ENCODE results near the gene BLM. TPM values are rescaled to one million over a fixed set of nuclear protein-coding genes. Genes with fewer than 3 reads are reported as not detected.
A peak's percentile ranks its signal among the peaks of the same experiment; 100 is the strongest.

Gene BLM
- total and polyA plus RNA-seq, 2 of the 13 experiments (the other 11 are each of a cell fraction or from before 2014, with no cell fraction given), result 5.1 to 11.8 TPM

DNA sequence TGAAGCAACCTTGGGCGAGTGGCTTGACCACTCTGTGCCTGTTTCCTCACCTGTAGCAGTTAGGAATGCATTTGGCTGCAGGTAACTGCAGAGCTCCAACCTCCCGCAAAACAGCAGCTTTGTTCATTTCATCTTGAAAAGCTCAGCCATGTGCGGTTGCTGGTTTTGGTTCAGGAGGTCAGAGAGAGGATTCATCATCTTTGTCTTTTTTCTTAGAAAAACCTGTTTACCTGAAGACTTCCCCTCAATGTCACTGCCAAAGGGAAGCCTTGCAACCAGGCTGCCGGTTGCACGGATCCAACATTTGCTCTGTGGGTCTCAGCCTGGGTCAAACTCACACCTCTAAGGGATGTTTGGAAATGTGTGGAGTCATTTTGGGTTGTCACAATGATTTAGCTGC lies 134.8 kb downstream of the BLM start:
- ChIA-PET CTCF (ENCODE audit: low intra/inter-chr PET ratio, low total read pairs) (no interaction called here), POLR2A (interaction anchor here (0.6 kb wide), 1 partner anchor 13 kb away, joined by 3 read pairs; no protein-coding TSS in a partner anchor)

DNA sequence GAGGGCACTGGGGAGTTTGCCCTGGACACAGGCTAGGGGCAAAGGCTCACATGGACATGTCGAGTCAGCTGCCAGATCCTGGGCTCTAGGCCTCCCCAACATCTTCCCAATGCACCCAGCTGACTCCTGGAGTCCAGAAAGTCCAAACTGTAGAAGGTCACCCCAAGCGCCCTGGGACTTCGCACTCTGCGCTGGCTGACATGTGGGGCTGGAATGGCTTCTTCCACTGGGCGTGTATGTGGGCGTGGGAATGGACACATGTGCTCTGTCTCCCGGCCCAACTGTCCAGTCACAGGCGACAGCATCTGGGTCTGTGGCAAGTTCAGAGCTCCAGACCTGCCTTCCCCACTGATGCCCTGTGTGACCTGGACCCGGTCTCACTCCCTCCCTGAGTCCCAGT lies 138.0 kb downstream of the BLM start:
- ChIA-PET POLR2A (no interaction called here), CTCF (ENCODE audit: low intra/inter-chr PET ratio, low total read pairs) (no interaction called here)
- FAIRE-seq (no peak), ATAC-seq (peak; percentile 8; the same call in 2 of the 3 replicates), DNase-seq (ENCODE audit: low spot score) (no peak)
- Histone ChIP-seq H3K9me3 (ENCODE audit: low read length) (no peaks in the 10 kb centered on the region), H2AFZ (ENCODE audit: low read length) (no peak overlapping the region), H3K79me2 (ENCODE audit: insufficient read depth, low read length) (no peaks in the 10 kb centered on the region), H3K4me1 (ENCODE audit: insufficient read depth, low read length) (peaks cover 48% of the 10 kb centered on the region), H3K9ac (ENCODE audit: insufficient read depth, low read depth, low read length) (no peak overlapping the region), H3K4me2 (ENCODE audit: low read depth, low read length) (no peak overlapping the region), H3K27ac (ENCODE audit: extremely low read length, insufficient read depth, low read length) (no peak overlapping the region), H4K20me1 (ENCODE audit: insufficient read depth, low read length) (no peaks in the 10 kb centered on the region), H3K4me3 (replicated peaks in 1 of 3; ENCODE audit: insufficient read depth in 1 of 3, low read depth in 2 of 3, low read length in 3 of 3) (no peak overlapping the region), H3K27me3 (ENCODE audit: control insufficient read depth in 1 of 2, insufficient read depth in 2 of 2, low read length in 2 of 2) (peaks cover 2 to 16% of the 10 kb centered on the region in 2 experiments; a peak in 4 of 5 replicates), H3K36me3 (replicated peaks in 1 of 2; ENCODE audit: control insufficient read depth in 1 of 2, insufficient read depth in 2 of 2, low read length in 2 of 2) (no peaks in the 10 kb centered on the region)
- intact Hi-C loops (cut with micrococcal nuclease; ENCODE audit: unreplicated experiment), result no loop called here
- 4% methylated on average over 5 of the region's 9 CpGs for WGBS (ENCODE audit: low lambda C conversion rate)
- no TSS peak for BruUV-seq (replicated peaks)
- in situ Hi-C loops (cut with HindIII; ENCODE audit: extremely low pct_ligation_motif_present, low pct_unique_long_range_greater_than_20kb), result no loop called here
- TF ChIP-seq NCOR1 (IDR thresholded peaks at IDR 0.05; ENCODE audit: borderline replicate concordance, low read length), result peak; percentile 54; the same call in 1 of the 2 replicates
- TF ChIP-seq SMAD9 (CRISPR knock-in tag; IDR thresholded peaks at IDR 0.05), result no peak
- TF ChIP-seq MXI1 (IDR thresholded peaks at IDR 0.05; ENCODE audit: borderline replicate concordance, low read depth, low read length), result 0 out of 3 replicates have a peak, but pooled peaks have one; percentile 19
- 0 out of 2 replicates have a peak, but pooled peaks have one; percentile 10 for TF ChIP-seq KDM1A (CRISPR knock-in tag; IDR thresholded peaks at IDR 0.05)
- TF ChIP-seq ZNF317 (CRISPR knock-in tag; IDR thresholded peaks at IDR 0.05), result no peak
- TF ChIP-seq ZNF558 (CRISPR knock-in tag; IDR thresholded peaks at IDR 0.05; ENCODE audit: borderline replicate concordance), result no peak
- no peak for TF ChIP-seq ZNF136 (CRISPR knock-in tag; IDR thresholded peaks at IDR 0.05; ENCODE audit: low read depth)
- TF ChIP-seq RXRA (CRISPR knock-in tag; IDR thresholded peaks at IDR 0.05), result peak; percentile 59
- 0 out of 2 replicates have a peak, but pooled peaks have one; percentile 37 for TF ChIP-seq RXRB (CRISPR knock-in tag; IDR thresholded peaks at IDR 0.05; ENCODE audit: borderline replicate concordance)
- TF ChIP-seq, protein P1, sequence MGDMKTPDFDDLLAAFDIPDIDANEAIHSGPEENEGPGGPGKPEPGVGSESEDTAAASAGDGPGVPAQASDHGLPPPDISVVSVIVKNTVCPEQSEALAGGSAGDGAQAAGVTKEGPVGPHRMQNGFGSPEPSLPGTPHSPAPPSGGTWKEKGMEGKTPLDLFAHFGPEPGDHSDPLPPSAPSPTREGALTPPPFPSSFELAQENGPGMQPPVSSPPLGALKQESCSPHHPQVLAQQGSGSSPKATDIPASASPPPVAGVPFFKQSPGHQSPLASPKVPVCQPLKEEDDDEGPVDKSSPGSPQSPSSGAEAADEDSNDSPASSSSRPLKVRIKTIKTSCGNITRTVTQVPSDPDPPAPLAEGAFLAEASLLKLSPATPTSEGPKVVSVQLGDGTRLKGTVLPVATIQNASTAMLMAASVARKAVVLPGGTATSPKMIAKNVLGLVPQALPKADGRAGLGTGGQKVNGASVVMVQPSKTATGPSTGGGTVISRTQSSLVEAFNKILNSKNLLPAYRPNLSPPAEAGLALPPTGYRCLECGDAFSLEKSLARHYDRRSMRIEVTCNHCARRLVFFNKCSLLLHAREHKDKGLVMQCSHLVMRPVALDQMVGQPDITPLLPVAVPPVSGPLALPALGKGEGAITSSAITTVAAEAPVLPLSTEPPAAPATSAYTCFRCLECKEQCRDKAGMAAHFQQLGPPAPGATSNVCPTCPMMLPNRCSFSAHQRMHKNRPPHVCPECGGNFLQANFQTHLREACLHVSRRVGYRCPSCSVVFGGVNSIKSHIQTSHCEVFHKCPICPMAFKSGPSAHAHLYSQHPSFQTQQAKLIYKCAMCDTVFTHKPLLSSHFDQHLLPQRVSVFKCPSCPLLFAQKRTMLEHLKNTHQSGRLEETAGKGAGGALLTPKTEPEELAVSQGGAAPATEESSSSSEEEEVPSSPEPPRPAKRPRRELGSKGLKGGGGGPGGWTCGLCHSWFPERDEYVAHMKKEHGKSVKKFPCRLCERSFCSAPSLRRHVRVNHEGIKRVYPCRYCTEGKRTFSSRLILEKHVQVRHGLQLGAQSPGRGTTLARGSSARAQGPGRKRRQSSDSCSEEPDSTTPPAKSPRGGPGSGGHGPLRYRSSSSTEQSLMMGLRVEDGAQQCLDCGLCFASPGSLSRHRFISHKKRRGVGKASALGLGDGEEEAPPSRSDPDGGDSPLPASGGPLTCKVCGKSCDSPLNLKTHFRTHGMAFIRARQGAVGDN (CRISPR knock-in tag; IDR thresholded peaks at IDR 0.05), result peak; percentile 47
- TF ChIP-seq GATAD2A (CRISPR knock-in tag; IDR thresholded peaks at IDR 0.05), result no peak

More for the DNA sequence above, 134.8 kb downstream of the BLM start:
- in situ Hi-C loops (cut with HindIII; ENCODE audit: extremely low pct_ligation_motif_present, low pct_unique_long_range_greater_than_20kb) (no loop called here), intact Hi-C loops (cut with micrococcal nuclease; ENCODE audit: unreplicated experiment) (no loop called here)
- Histone ChIP-seq H2AFZ (ENCODE audit: low read length) (no peak overlapping the region), H3K36me3 (replicated peaks in 1 of 2; ENCODE audit: control insufficient read depth in 1 of 2, insufficient read depth in 2 of 2, low read length in 2 of 2) (no peaks in the 10 kb centered on the region), H3K4me2 (ENCODE audit: low read depth, low read length) (no peak overlapping the region), H3K27ac (ENCODE audit: extremely low read length, insufficient read depth, low read length) (no peak overlapping the region), H3K79me2 (ENCODE audit: insufficient read depth, low read length) (no peaks in the 10 kb centered on the region), H3K4me1 (ENCODE audit: insufficient read depth, low read length) (peaks cover 23% of the 10 kb centered on the region), H3K9me3 (ENCODE audit: low read length) (no peaks in the 10 kb centered on the region), H4K20me1 (ENCODE audit: insufficient read depth, low read length) (no peaks in the 10 kb centered on the region), H3K9ac (ENCODE audit: insufficient read depth, low read depth, low read length) (no peak overlapping the region), H3K27me3 (ENCODE audit: control insufficient read depth in 1 of 2, insufficient read depth in 2 of 2, low read length in 2 of 2) (peaks cover 2 to 16% of the 10 kb centered on the region in 2 experiments; a peak in 4 of 5 replicates), H3K4me3 (replicated peaks in 1 of 3; ENCODE audit: insufficient read depth in 1 of 3, low read depth in 2 of 3, low read length in 3 of 3) (no peak overlapping the region)
- no peak for ATAC-seq
- no peak for DNase-seq (ENCODE audit: low spot score)
- no peak for TF ChIP-seq MTA3 (CRISPR knock-in tag; IDR thresholded peaks at IDR 0.05)
- TF ChIP-seq MEF2D (CRISPR knock-in tag; IDR thresholded peaks at IDR 0.05), result no peak
- TF ChIP-seq ZBTB42 (CRISPR knock-in tag; IDR thresholded peaks at IDR 0.05), result no peak
- no peak for TF ChIP-seq NFKB2 (CRISPR knock-in tag; IDR thresholded peaks at IDR 0.05; ENCODE audit: borderline replicate concordance)
- TF ChIP-seq, protein P2, sequence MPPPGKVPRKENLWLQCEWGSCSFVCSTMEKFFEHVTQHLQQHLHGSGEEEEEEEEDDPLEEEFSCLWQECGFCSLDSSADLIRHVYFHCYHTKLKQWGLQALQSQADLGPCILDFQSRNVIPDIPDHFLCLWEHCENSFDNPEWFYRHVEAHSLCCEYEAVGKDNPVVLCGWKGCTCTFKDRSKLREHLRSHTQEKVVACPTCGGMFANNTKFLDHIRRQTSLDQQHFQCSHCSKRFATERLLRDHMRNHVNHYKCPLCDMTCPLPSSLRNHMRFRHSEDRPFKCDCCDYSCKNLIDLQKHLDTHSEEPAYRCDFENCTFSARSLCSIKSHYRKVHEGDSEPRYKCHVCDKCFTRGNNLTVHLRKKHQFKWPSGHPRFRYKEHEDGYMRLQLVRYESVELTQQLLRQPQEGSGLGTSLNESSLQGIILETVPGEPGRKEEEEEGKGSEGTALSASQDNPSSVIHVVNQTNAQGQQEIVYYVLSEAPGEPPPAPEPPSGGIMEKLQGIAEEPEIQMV (CRISPR knock-in tag; IDR thresholded peaks at IDR 0.05; ENCODE audit: low read depth), result no peak
- no peak for TF ChIP-seq KMT2B (CRISPR knock-in tag; IDR thresholded peaks at IDR 0.05)
- no peak for FAIRE-seq
- 11% methylated on average over 5 of the region's 5 CpGs for WGBS (ENCODE audit: low lambda C conversion rate)
- BruUV-seq (replicated peaks), result no TSS peak

Measured in HepG2 (cell line).